GM23338 (cell line): Measurements from ENCODE around the gene LTBP3. TPM values are rescaled to one million over a fixed set of nuclear protein-coding genes. Genes with fewer than 3 reads are reported as not detected.

Experiments used
- ATAC-seq: fragments of 200-7000 bp; cut with Tn5 transposase; 3 replicates; pipeline ENCODE4 v1.9.1; 2020
- DNase-seq: peaks from one replicate; pipeline ENCODE4 v3.0.0-alpha.2; 2015; ENCODE audit warnings: low spot score
- H2AFZ ChIP-seq: fragments of 200-600 bp; sonication (generic); 2 replicates; pipeline ENCODE4 v1.8.0; 2016; ENCODE audit warnings: antibody characterized with exemption, mild to moderate bottlenecking, moderate library complexity
- H3F3A ChIP-seq: fragments of 200-600 bp; sonication (generic); replicated peaks from 2 replicates; pipeline ENCODE4 v1.8.0; 2017; ENCODE audit warnings: antibody characterized with exemption, mixed run types, low read depth
- H3K27ac ChIP-seq: fragments of 200-600 bp; sonication (generic); 2 replicates; pipeline ENCODE4 v1.6.1; 2016; ENCODE audit warnings: low read depth
- H3K27me3 ChIP-seq: fragments of 200-600 bp; sonication (generic); 2 replicates; pipeline ENCODE4 v1.8.0; 2016; ENCODE audit warnings: mild to moderate bottlenecking, mixed run types, moderate library complexity; ENCODE audit not compliant: insufficient read depth
- H3K36me3 ChIP-seq: fragments of 200-600 bp; sonication (generic); 2 replicates; pipeline ENCODE4 v1.8.0; 2016; ENCODE audit warnings: mild to moderate bottlenecking; ENCODE audit not compliant: insufficient read depth
- H3K4me1 ChIP-seq: fragments of 200-600 bp; sonication (generic); 2 replicates; pipeline ENCODE4 v1.8.0; 2016; ENCODE audit warnings: mild to moderate bottlenecking, moderate library complexity; ENCODE audit not compliant: insufficient read depth
- H3K4me2 ChIP-seq: fragments of 200-600 bp; sonication (generic); 2 replicates; pipeline ENCODE4 v1.7.1; 2017; ENCODE audit warnings: mixed run types
- H3K4me3 ChIP-seq: fragments of 200-600 bp; sonication (generic); 2 replicates; pipeline ENCODE4 v1.6.1; 2016; ENCODE audit warnings: mixed run types
- H3K79me2 ChIP-seq: fragments of 200-600 bp; sonication (generic); replicated peaks from 2 replicates; pipeline ENCODE4 v1.8.0; 2017; ENCODE audit warnings: mild to moderate bottlenecking; ENCODE audit not compliant: insufficient read depth
- H3K9me2 ChIP-seq: fragments of 200-600 bp; sonication (generic); 2 replicates; pipeline ENCODE4 v1.8.0; 2017; ENCODE audit not compliant: insufficient read depth
- H4K20me1 ChIP-seq: fragments of 200-600 bp; sonication (generic); replicated peaks from 2 replicates; pipeline ENCODE4 v1.8.0; 2017; ENCODE audit warnings: mild to moderate bottlenecking; ENCODE audit not compliant: insufficient read depth
- H3K27ac Mint-ChIP-seq: 2 replicates; pipeline ENCODE4 v1.8.0; 2020; ENCODE audit warnings: inconsistent platforms, mild to moderate bottlenecking, moderate library complexity, mixed read lengths
- H3K27me3 Mint-ChIP-seq: 3 replicates; pipeline ENCODE4 v1.8.0; 2022; ENCODE audit warnings: low read depth, mild to moderate bottlenecking, moderate library complexity, mixed read lengths, inconsistent platforms; ENCODE audit not compliant: insufficient read depth, poor library complexity
- H3K36me3 Mint-ChIP-seq: 3 replicates; pipeline ENCODE4 v1.8.0; 2021; ENCODE audit warnings: low read depth, mild to moderate bottlenecking, inconsistent platforms, moderate library complexity, mixed read lengths
- H3K4me1 Mint-ChIP-seq: 3 replicates; pipeline ENCODE4 v1.8.0; 2020; ENCODE audit warnings: mild to moderate bottlenecking, inconsistent platforms, mixed read lengths
- H3K4me3 Mint-ChIP-seq: 3 replicates; pipeline ENCODE4 v1.8.0; 2021; ENCODE audit warnings: moderate library complexity, mild to moderate bottlenecking, inconsistent platforms, mixed read lengths
- H3K9me3 Mint-ChIP-seq: 3 replicates; pipeline ENCODE4 v1.8.0; 2020; ENCODE audit warnings: moderate library complexity, mild to moderate bottlenecking, inconsistent platforms, mixed read lengths
- CREB1 ChIP-seq: fragments of 250-450 bp; sonication (Bioruptor Pico); IDR thresholded peaks from 2 replicates; pipeline ENCODE4 v1.5.0; 2020; ENCODE audit warnings: low read depth, mild to moderate bottlenecking, moderate library complexity
- CTCF ChIP-seq, 2 experiments: fragments of 200-600 bp in 1 of 2; sonication (generic) in 1 of 2; conservative IDR thresholded peaks; 2 replicates each; pipeline versions ENCODE4 v1.5.1 to v1.6.1; 2016 to 2017; ENCODE audit warnings: antibody characterized with exemption in 2 of 2, low read depth in 2 of 2, mild to moderate bottlenecking in 2 of 2, moderate library complexity in 1 of 2
- EZH2 ChIP-seq: fragments of 200-600 bp; sonication (generic); IDR thresholded peaks from one replicate; pipeline ENCODE4 v1.8.0; 2017; ENCODE audit warnings: antibody characterized with exemption, mild to moderate bottlenecking, low read depth; ENCODE audit not compliant: unreplicated experiment
- EZH2phosphoT487 ChIP-seq: fragments of 200-600 bp; sonication (generic); IDR thresholded peaks from one replicate; pipeline ENCODE4 v1.8.1; 2018; ENCODE audit warnings: antibody characterized with exemption; ENCODE audit not compliant: unreplicated experiment
- JUNB ChIP-seq: IDR thresholded peaks from one replicate; pipeline ENCODE4 v1.6.1; 2016; ENCODE audit warnings: antibody characterized with exemption; ENCODE audit not compliant: unreplicated experiment
- POLR2AphosphoS5 ChIP-seq: IDR thresholded peaks from 2 replicates; pipeline ENCODE4 v1.6.1; 2016; ENCODE audit warnings: antibody characterized with exemption, low read depth
- STAT1 ChIP-seq: IDR thresholded peaks from one replicate; pipeline ENCODE4 v1.6.1; 2016; ENCODE audit warnings: antibody characterized with exemption; ENCODE audit not compliant: unreplicated experiment
- ZNF114 ChIP-seq: fragments of 250-450 bp; sonication (Bioruptor Pico); IDR thresholded peaks from 2 replicates; pipeline ENCODE4 v1.5.0; 2020; ENCODE audit warnings: mild to moderate bottlenecking, moderate library complexity
- ZNF462 ChIP-seq: fragments of 250-450 bp; sonication (Bioruptor Pico); IDR thresholded peaks from 2 replicates; pipeline ENCODE4 v1.5.0; 2020; ENCODE audit warnings: mild to moderate bottlenecking, moderate library complexity
- polyA plus RNA-seq: library from polyadenylated mRNA; unstranded; fragments of >200 nt; fragmentation: Nextera tagmentation; extraction: Ambion mirVana; gene quantifications from 2 replicates; pipeline ENCODE4 v1.2.1, GENCODE V29; 2016
- total RNA-seq: library from RNA; depleted of rRNA; stranded (reverse); fragments of >200 nt; shearing (Covaris generic); gene quantifications from 2 replicates; pipeline ENCODE4 v1.2.3, GENCODE V29; 2014
- TF ChIP-seq, protein P1 (sequence below): IDR thresholded peaks from one replicate; pipeline ENCODE4 v1.6.1; 2018; ENCODE audit warnings: antibody characterized with exemption; ENCODE audit not compliant: unreplicated experiment

LTBP3 gene
- total and polyA plus RNA-seq, 2 experiments from 2014 or later: 9.5 to 29.2 TPM

DNA sequence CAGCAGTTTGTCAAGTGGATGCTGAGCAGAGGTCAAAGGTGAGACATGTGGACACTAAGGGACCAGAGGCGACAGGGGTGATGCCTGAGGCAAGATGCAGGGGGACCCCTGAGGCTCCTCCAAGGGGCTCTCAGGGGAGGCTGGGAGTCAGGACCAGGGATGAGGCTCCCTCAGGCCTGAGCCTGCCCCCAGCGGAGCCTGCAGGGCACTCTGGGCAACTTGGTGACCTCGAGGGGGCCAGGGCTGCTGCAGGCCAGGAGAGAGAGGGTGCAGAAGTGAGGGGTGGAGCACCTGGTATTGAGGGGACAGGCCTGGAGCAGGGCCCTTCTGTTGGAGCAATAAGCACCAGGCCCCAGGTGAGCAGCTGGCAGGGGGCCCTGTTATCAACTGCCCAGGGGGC lies 23.8 kb upstream of the LTBP3 start:
- TF ChIP-seq, protein P1, sequence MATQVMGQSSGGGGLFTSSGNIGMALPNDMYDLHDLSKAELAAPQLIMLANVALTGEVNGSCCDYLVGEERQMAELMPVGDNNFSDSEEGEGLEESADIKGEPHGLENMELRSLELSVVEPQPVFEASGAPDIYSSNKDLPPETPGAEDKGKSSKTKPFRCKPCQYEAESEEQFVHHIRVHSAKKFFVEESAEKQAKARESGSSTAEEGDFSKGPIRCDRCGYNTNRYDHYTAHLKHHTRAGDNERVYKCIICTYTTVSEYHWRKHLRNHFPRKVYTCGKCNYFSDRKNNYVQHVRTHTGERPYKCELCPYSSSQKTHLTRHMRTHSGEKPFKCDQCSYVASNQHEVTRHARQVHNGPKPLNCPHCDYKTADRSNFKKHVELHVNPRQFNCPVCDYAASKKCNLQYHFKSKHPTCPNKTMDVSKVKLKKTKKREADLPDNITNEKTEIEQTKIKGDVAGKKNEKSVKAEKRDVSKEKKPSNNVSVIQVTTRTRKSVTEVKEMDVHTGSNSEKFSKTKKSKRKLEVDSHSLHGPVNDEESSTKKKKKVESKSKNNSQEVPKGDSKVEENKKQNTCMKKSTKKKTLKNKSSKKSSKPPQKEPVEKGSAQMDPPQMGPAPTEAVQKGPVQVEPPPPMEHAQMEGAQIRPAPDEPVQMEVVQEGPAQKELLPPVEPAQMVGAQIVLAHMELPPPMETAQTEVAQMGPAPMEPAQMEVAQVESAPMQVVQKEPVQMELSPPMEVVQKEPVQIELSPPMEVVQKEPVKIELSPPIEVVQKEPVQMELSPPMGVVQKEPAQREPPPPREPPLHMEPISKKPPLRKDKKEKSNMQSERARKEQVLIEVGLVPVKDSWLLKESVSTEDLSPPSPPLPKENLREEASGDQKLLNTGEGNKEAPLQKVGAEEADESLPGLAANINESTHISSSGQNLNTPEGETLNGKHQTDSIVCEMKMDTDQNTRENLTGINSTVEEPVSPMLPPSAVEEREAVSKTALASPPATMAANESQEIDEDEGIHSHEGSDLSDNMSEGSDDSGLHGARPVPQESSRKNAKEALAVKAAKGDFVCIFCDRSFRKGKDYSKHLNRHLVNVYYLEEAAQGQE: no peak
- no peak for TF ChIP-seq JUNB
- TF ChIP-seq STAT1: no peak
- Mint-ChIP-seq H3K36me3 (no peaks in the 10 kb centered on the region), H3K27me3 (peaks cover 59% of the 10 kb centered on the region), H3K9me3 (no peaks in the 10 kb centered on the region), H3K4me3 (no peak overlapping the region), H3K4me1 (peaks cover 12% of the 10 kb centered on the region), H3K27ac (no peak overlapping the region)
- no peak for DNase-seq
- H3K27me3 ChIP-seq: peaks cover 66% of the 10 kb centered on the region
- H3F3A ChIP-seq: peaks cover 10% of the 10 kb centered on the region
- H3K4me1 ChIP-seq: no peaks in the 10 kb centered on the region; the same call in 1 of the 2 replicates
- ATAC-seq: no peak
- H4K20me1 ChIP-seq: no peaks in the 10 kb centered on the region
- no peaks in the 10 kb centered on the region for H3K9me2 ChIP-seq
- no peak overlapping the region for H2AFZ ChIP-seq
- no peak overlapping the region for H3K27ac ChIP-seq
- H3K79me2 ChIP-seq: no peaks in the 10 kb centered on the region
- no peak overlapping the region for H3K4me2 ChIP-seq
- no peaks in the 10 kb centered on the region for H3K36me3 ChIP-seq
- no peak overlapping the region for H3K4me3 ChIP-seq

GRCh38 chr11:65580756-65581155 lies 22.6 kb upstream of the LTBP3 start:
- Histone ChIP-seq H4K20me1 (no peaks in the 10 kb centered on the region), H3K9me2 (no peaks in the 10 kb centered on the region), H3K4me3 (no peak overlapping the region), H3K4me2 (no peak overlapping the region), H3F3A (peaks cover 5% of the 10 kb centered on the region; the same call in 1 of the 2 replicates), H3K27ac (no peak overlapping the region), H3K4me1 (peaks cover 5% of the 10 kb centered on the region; the same call in 1 of the 2 replicates), H2AFZ (no peak overlapping the region), H3K27me3 (peaks cover 65% of the 10 kb centered on the region), H3K36me3 (no peaks in the 10 kb centered on the region), H3K79me2 (no peaks in the 10 kb centered on the region)
- peaks cover 9% of the 10 kb centered on the region for H3K4me1 Mint-ChIP-seq
- no peaks in the 10 kb centered on the region for H3K9me3 Mint-ChIP-seq
- H3K27me3 Mint-ChIP-seq: peaks cover 59% of the 10 kb centered on the region
- H3K27ac Mint-ChIP-seq: no peak overlapping the region
- no peak overlapping the region for H3K4me3 Mint-ChIP-seq
- DNase-seq: no peak
- H3K36me3 Mint-ChIP-seq: no peaks in the 10 kb centered on the region
- no peak for ATAC-seq
- TF ChIP-seq STAT1 (no peak), POLR2AphosphoS5 (no peak), CTCF (conservative IDR thresholded peaks at IDR 0.05; ENCODE audit: low read depth in 2 of 2) (no peak), ZNF114 (CRISPR knock-in tag) (no peak), ZNF462 (CRISPR knock-in tag) (no peak), CREB1 (CRISPR knock-in tag) (no peak), JUNB (no peak), EZH2 (no peak), EZH2phosphoT487 (no peak)
